Right lobe of liver (tissue), 6 donors: ENCODE measurements around the gene PTPN13. TPM values are rescaled to one million over a fixed set of nuclear protein-coding genes. Genes with fewer than 3 reads are reported as not detected.

Source experiments
- ATAC-seq, 4 donors: fragments of 200-7000 bp; cut with Tn5 transposase; one replicate each; pipeline ENCODE4 v1.9.1; 2020; ENCODE audit warnings: mild to moderate bottlenecking in 4 of 4, moderate library complexity in 4 of 4
- DNase-seq, 3 donors: peaks; one replicate each; pipeline ENCODE4 v3.0.0-alpha.2; 2020
- H3K27ac ChIP-seq, 3 donors: fragments of 200-600 bp; one replicate each; pipeline ENCODE4 v1.8.0; 2022
- H3K27me3 ChIP-seq, 2 donors: fragments of 200-600 bp; one replicate each; pipeline ENCODE4 v1.8.0; 2022
- H3K36me3 ChIP-seq, 4 donors: fragments of 200-600 bp; sonication (generic) in 1 of 4; one replicate each; pipeline versions ENCODE4 v1.5.1 to v1.8.0; 2017 to 2022; ENCODE audit warnings: control low read depth in 1 of 4
- H3K4me1 ChIP-seq, 4 donors: fragments of 200-600 bp; sonication (generic) in 1 of 4; one replicate each; pipeline versions ENCODE4 v1.5.1 to v1.8.0; 2017 to 2022; ENCODE audit warnings: control low read depth in 1 of 4
- H3K4me3 ChIP-seq, 3 donors: fragments of 200-600 bp; one replicate each; pipeline ENCODE4 v1.8.0; 2022
- H3K9me3 ChIP-seq, 4 donors: fragments of 200-600 bp; sonication (generic) in 1 of 4; one replicate each; pipeline versions ENCODE4 v1.5.1 to v1.8.0; 2017 to 2022; ENCODE audit warnings: control low read depth in 1 of 4
- CTCF ChIP-seq, 4 donors: fragments of 200-600 bp in 3 of 4; fragments of 450-650 bp in 1 of 4; IDR thresholded peaks; one replicate each; pipeline versions ENCODE4 v1.5.1 to v1.8.0; 2016 to 2022; ENCODE audit warnings: antibody characterized with exemption in 4 of 4, mild to moderate bottlenecking in 2 of 4
- POLR2A ChIP-seq: fragments of 450-650 bp; IDR thresholded peaks from one replicate; pipeline ENCODE4 v1.6.1; 2017; ENCODE audit warnings: antibody characterized with exemption, mild to moderate bottlenecking
- WGBS: methylation state at CpG from one replicate; pipeline ENCODE4 v1.1.6; 2018; ENCODE audit warnings: low coverage, low lambda C conversion rate; ENCODE audit not compliant: insufficient coverage; ENCODE audit errors: missing lambda C conversion rate; 5-methylcytosine and 5-hydroxymethylcytosine counted together
- intact Hi-C, 2 donors: fragments of 100-400 bp; cut with DNase I; formaldehyde crosslinking; loops; one replicate each; pipeline versions ENCODE4 v1.11.2 to v1.14.1; 2022
- total RNA-seq, 6 experiments: library from RNA; depleted of rRNA in 2 of 6; stranded (reverse); fragments of >200 nt in 2 of 6; fragmentation: NEBNext Ultra II Directional in 3 of 6; extraction: Animal tissue kit (Norgen Biotek cat#: 25700) in 3 of 6; gene quantifications; one replicate each; pipeline versions ENCODE4 v1.1.0 to v1.2.4, GENCODE V29; 2016 to 2023
- donor health status: DM: no; HTN: yes; CAD: no.
- donor health status: DM: no; HTN: no; CAD: no.
- donor health status: DM: no; HTN: no; CAD: no.
- donor health status: DM: no; HTN: yes; CAD: no.
- donor health status: DM: no; HTN: yes; CAD: no.

PTPN13 gene
- total RNA-seq, 6 experiments from 2014 or later, result 0.73 to 2.2 (median 1.0) TPM

- intact Hi-C loops, result no loop called here
- H3K27ac ChIP-seq, result no peak overlapping the region
- 75% methylated on average over 4 of the region's 5 CpGs for WGBS
- no peak for DNase-seq
- H3K36me3 ChIP-seq, result no peaks in the 10 kb centered on the region
- TF ChIP-seq POLR2A (no peak), CTCF (IDR thresholded peaks at IDR 0.05) (no peak)
- no peaks in the 10 kb centered on the region for H3K9me3 ChIP-seq
- H3K4me1 ChIP-seq, result no peaks in the 10 kb centered on the region
- H3K4me3 ChIP-seq, result no peak overlapping the region
- no peak for ATAC-seq
- H3K27me3 ChIP-seq, result no peaks in the 10 kb centered on the region
Measured at GRCh38 chr4:86762649-86763048, 168.5 kb downstream of the PTPN13 start.

- Histone ChIP-seq H3K4me1 (no peaks in the 10 kb centered on the region), H3K27me3 (no peaks in the 10 kb centered on the region), H3K27ac (no peak overlapping the region), H3K9me3 (no peaks in the 10 kb centered on the region), H3K4me3 (no peak overlapping the region), H3K36me3 (no peaks in the 10 kb centered on the region)
- WGBS, result 100% methylated on average over 2 of the region's 4 CpGs
- intact Hi-C loops, result no loop called here
- ATAC-seq (no peak), DNase-seq (no peak)
- no peak for TF ChIP-seq POLR2A
- no peak for TF ChIP-seq CTCF (IDR thresholded peaks at IDR 0.05)
Measured at GRCh38 chr4:86769794-86770193, 175.7 kb downstream of the PTPN13 start.

GRCh38 chr4:86771141-86771540 lies 177.0 kb downstream of the PTPN13 start:
- no peak overlapping the region for H3K4me3 ChIP-seq
- no peak for DNase-seq
- H3K36me3 ChIP-seq, result no peaks in the 10 kb centered on the region
- intact Hi-C loops, result no loop called here
- TF ChIP-seq POLR2A, result no peak
- TF ChIP-seq CTCF (IDR thresholded peaks at IDR 0.05), result no peak
- no peaks in the 10 kb centered on the region for H3K9me3 ChIP-seq
- H3K27ac ChIP-seq, result no peak overlapping the region
- WGBS, result 25% methylated on average over 1 of the region's 1 CpG
- no peaks in the 10 kb centered on the region for H3K4me1 ChIP-seq
- no peaks in the 10 kb centered on the region for H3K27me3 ChIP-seq
- ATAC-seq, result no peak

- Histone ChIP-seq H3K9me3 (no peaks in the 10 kb centered on the region), H3K27ac (no peak overlapping the region), H3K4me1 (no peaks in the 10 kb centered on the region), H3K36me3 (no peaks in the 10 kb centered on the region), H3K27me3 (no peaks in the 10 kb centered on the region), H3K4me3 (no peak overlapping the region)
- 67% methylated on average over 4 of the region's 4 CpGs for WGBS
- no peak for TF ChIP-seq CTCF (IDR thresholded peaks at IDR 0.05)
- no peak for TF ChIP-seq POLR2A
- intact Hi-C loops, result no loop called here
- no peak for DNase-seq
- ATAC-seq, result no peak
Measured at GRCh38 chr4:86775061-86775460, 180.9 kb downstream of the PTPN13 start.

- no peak for DNase-seq
- 63% methylated on average over 4 of the region's 4 CpGs for WGBS
- no peak overlapping the region for H3K27ac ChIP-seq
- no peak for ATAC-seq
- no peaks in the 10 kb centered on the region for H3K4me1 ChIP-seq
- intact Hi-C loops, result no loop called here
- TF ChIP-seq CTCF (IDR thresholded peaks at IDR 0.05) (no peak), POLR2A (no peak)
- no peaks in the 10 kb centered on the region for H3K9me3 ChIP-seq
- H3K4me3 ChIP-seq, result no peak overlapping the region
- H3K36me3 ChIP-seq, result no peaks in the 10 kb centered on the region
- no peaks in the 10 kb centered on the region for H3K27me3 ChIP-seq
Measured at GRCh38 chr4:86778175-86778574, 184.1 kb downstream of the PTPN13 start.
